CD14-positive monocyte (primary cell): Measurements from ENCODE around the gene STK11IP. TPM values are rescaled to one million over a fixed set of nuclear protein-coding genes. Genes with fewer than 3 reads are reported as not detected.
A peak's percentile ranks its signal among the peaks of the same experiment; 100 is the strongest.

Source experiments
- DNase-seq, 3 donors: peaks; one replicate each; pipeline ENCODE4 v3.0.0-alpha.2; 2011 to 2022
- H2AFZ ChIP-seq: 2 replicates; pipeline ENCODE4 v1.6.0; 2012; ENCODE audit warnings: mild to moderate bottlenecking, low read depth, low read length, inconsistent platforms; ENCODE audit not compliant: insufficient read depth, poor library complexity, severe bottlenecking
- H3K27ac ChIP-seq, 2 donors: 1 replicate in 1 of 2; 2 replicates in 1 of 2; pipeline ENCODE4 v1.5.1; 2012 to 2013; ENCODE audit warnings: low read length in 2 of 2, control low read depth in 1 of 2, inconsistent platforms in 1 of 2, low read depth in 1 of 2, mild to moderate bottlenecking in 1 of 2
- H3K27me3 ChIP-seq, 2 donors: one replicate each; pipeline versions ENCODE4 v1.6.0 to v1.6.1; 2011 to 2013; ENCODE audit warnings: low read length in 2 of 2; ENCODE audit not compliant: control insufficient read depth in 2 of 2, insufficient read depth in 2 of 2
- H3K36me3 ChIP-seq, 2 donors: replicated peaks in 1 of 2; 1 replicate in 1 of 2; 2 replicates in 1 of 2; pipeline versions ENCODE4 v1.5.1 to v1.6.1; 2012 to 2013; ENCODE audit warnings: low read length in 2 of 2, control low read depth in 1 of 2, inconsistent platforms in 1 of 2, mild to moderate bottlenecking in 1 of 2; ENCODE audit not compliant: insufficient read depth in 2 of 2, control insufficient read depth in 1 of 2
- H3K4me1 ChIP-seq, 2 donors: 1 replicate in 1 of 2; 2 replicates in 1 of 2; pipeline versions ENCODE4 v1.5.1 to v1.6.1; 2012 to 2013; ENCODE audit warnings: low read length in 2 of 2, control low read depth in 1 of 2, inconsistent platforms in 1 of 2, mild to moderate bottlenecking in 1 of 2, moderate library complexity in 1 of 2; ENCODE audit not compliant: insufficient read depth in 2 of 2, control insufficient read depth in 1 of 2
- H3K4me2 ChIP-seq: replicated peaks from 2 replicates; pipeline ENCODE3; 2012; ENCODE audit warnings: low read length, moderate library complexity, mild to moderate bottlenecking; ENCODE audit not compliant: poor library complexity, severe bottlenecking; ENCODE audit errors: extremely low read depth
- H3K4me3 ChIP-seq, 3 experiments: fragments of 200-600 bp in 1 of 3; sonication (generic) in 1 of 3; replicated peaks in 1 of 3; 1 replicate in 2 of 3; 2 replicates in 1 of 3; pipeline ENCODE4 v1.5.1; 2011 to 2013; ENCODE audit warnings: low read length in 3 of 3, mild to moderate bottlenecking in 3 of 3, control low read depth in 2 of 3, low read depth in 2 of 3, inconsistent platforms in 1 of 3, moderate library complexity in 1 of 3
- H3K79me2 ChIP-seq: 2 replicates; pipeline ENCODE4 v1.6.0; 2012; ENCODE audit warnings: mild to moderate bottlenecking, control low read depth, inconsistent platforms, low read length, moderate library complexity; ENCODE audit not compliant: insufficient read depth
- H3K9ac ChIP-seq: 2 replicates; pipeline ENCODE4 v1.6.0; 2017; ENCODE audit warnings: low read length, mild to moderate bottlenecking; ENCODE audit not compliant: insufficient read depth, poor library complexity, severe bottlenecking
- H3K9me3 ChIP-seq, 2 donors: replicated peaks in 1 of 2; 1 replicate in 1 of 2; 2 replicates in 1 of 2; pipeline versions ENCODE4 v1.5.1 to v1.6.1; 2012 to 2013; ENCODE audit warnings: low read length in 2 of 2, control low read depth in 1 of 2; ENCODE audit not compliant: control insufficient read depth in 1 of 2, insufficient read depth in 1 of 2
- H4K20me1 ChIP-seq: 2 replicates; pipeline ENCODE4 v1.6.0; 2012; ENCODE audit warnings: mild to moderate bottlenecking, low read length, control low read depth, moderate library complexity; ENCODE audit not compliant: insufficient read depth
- H3K27ac Mint-ChIP-seq, 7 donors: one replicate each; pipeline ENCODE4 v1.8.0; 2020; ENCODE audit warnings: mild to moderate bottlenecking in 7 of 7, mixed read lengths in 7 of 7, moderate library complexity in 6 of 7, inconsistent platforms in 2 of 7
- H3K27me3 Mint-ChIP-seq, 3 donors: one replicate each; pipeline ENCODE4 v1.8.0; 2021 to 2022; ENCODE audit warnings: low read depth in 3 of 3, mild to moderate bottlenecking in 3 of 3, mixed read lengths in 3 of 3, moderate library complexity in 3 of 3, inconsistent platforms in 1 of 3
- H3K36me3 Mint-ChIP-seq, 2 donors: one replicate each; pipeline ENCODE4 v1.8.0; 2020; ENCODE audit warnings: mixed read lengths in 2 of 2, inconsistent platforms in 1 of 2, mild to moderate bottlenecking in 1 of 2
- H3K4me1 Mint-ChIP-seq: one replicate; pipeline ENCODE4 v1.8.0; 2020; ENCODE audit warnings: mild to moderate bottlenecking, mixed read lengths
- H3K4me3 Mint-ChIP-seq, 2 donors: one replicate each; pipeline ENCODE4 v1.8.0; 2020; ENCODE audit warnings: mild to moderate bottlenecking in 2 of 2, mixed read lengths in 2 of 2, moderate library complexity in 1 of 2
- H3K9me3 Mint-ChIP-seq, 7 donors: one replicate each; pipeline ENCODE4 v1.8.0; 2020 to 2022; ENCODE audit warnings: mixed read lengths in 7 of 7, mild to moderate bottlenecking in 6 of 7, moderate library complexity in 6 of 7, inconsistent platforms in 2 of 7
- WGBS: methylation state at CpG from one replicate; pipeline ENCODE4 v1.1.5; 2013; ENCODE audit warnings: missing lambda C conversion rate; ENCODE audit not compliant: insufficient coverage; 5-methylcytosine and 5-hydroxymethylcytosine counted together
- intact Hi-C, 2 donors: fragments of 100-400 bp; cut with micrococcal nuclease; formaldehyde crosslinking; loops; one replicate each; pipeline versions ENCODE4 v1.15.0 to v1.15.1; 2023
- polyA plus RNA-seq, 3 donors: library from polyadenylated mRNA; depleted of rRNA in 1 of 3; unstranded in 2 of 3; stranded (reverse) in 1 of 3; fragments of 300-500 nt in 2 of 3; fragments of >200 nt in 1 of 3; fragmentation: Illumina TruSeq in 2 of 3; gene quantifications; 1 replicate in 2 of 3; 2 replicates in 1 of 3; pipeline ENCODE4 v1.2.3, GENCODE V29; 2012 to 2021
- TF ChIP-seq, protein P1 (sequence below): fragments of 200-600 bp; IDR thresholded peaks from one replicate; pipeline ENCODE4 v1.8.0; 2022; ENCODE audit warnings: antibody characterized with exemption, mild to moderate bottlenecking

The STK11IP gene
- polyA plus RNA-seq, 3 donors = 13.0 to 79.1 (median 15.7) TPM

GRCh38 chr2:219643788-219644398, 46.2 kb downstream of the STK11IP start:
- no peak for DNase-seq
- no peaks in the 10 kb centered on the region for H3K36me3 ChIP-seq
- H3K36me3 Mint-ChIP-seq = no peaks in the 10 kb centered on the region

DNA sequence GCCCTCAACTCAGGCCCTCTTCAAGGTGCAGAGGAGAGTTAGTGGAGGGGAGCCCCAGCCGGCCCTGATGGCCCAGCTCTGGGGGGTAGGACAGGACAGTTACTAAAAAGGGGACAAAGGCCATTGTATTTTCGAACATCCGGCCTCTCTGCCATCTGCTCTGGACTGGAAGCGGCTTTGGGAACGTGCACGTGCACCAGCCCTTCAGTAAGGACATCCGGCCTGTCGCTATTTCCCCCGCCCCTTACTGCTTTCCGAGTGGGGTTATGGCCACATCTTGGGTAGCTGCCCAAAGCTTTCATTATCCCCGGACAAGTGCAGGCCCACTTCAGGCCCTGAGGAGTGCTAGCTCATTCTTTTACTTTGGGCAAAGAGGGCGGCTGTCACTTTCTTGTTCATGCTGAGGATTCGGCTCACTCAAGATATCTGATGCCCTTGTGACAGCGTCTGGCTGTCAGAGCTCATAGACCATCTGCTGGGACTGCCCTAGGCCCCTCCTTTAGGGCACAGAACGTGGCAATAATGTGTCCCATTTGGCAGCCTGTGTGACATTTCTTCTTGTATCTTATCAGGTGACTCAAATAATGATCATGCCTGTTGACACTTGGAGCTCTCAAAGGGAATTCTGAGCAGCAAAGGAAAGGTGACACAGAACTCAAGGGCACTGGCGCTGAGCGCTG, 47.3 kb downstream of the STK11IP start:
- 94% methylated on average over 17 of the region's 17 CpGs for WGBS

More at GRCh38 chr2:219643788-219644398, 46.2 kb downstream of the STK11IP start:
- Histone ChIP-seq H3K9ac (no peak overlapping the region), H3K4me1 (peaks cover 6 to 9% of the 10 kb centered on the region in 2 donors), H3K27me3 (peaks cover 0 to 2% of the 10 kb centered on the region in 2 donors), H3K79me2 (no peaks in the 10 kb centered on the region), H4K20me1 (no peaks in the 10 kb centered on the region), H3K27ac (no peak overlapping the region), H2AFZ (no peak overlapping the region), H3K4me2 (no peak overlapping the region), H3K9me3 (no peaks in the 10 kb centered on the region), H3K4me3 (no peak overlapping the region)
- H3K27ac Mint-ChIP-seq = no peak overlapping the region
- H3K4me3 Mint-ChIP-seq = no peak overlapping the region
- peaks cover 0 to 1% (median 0%) of the 10 kb centered on the region in 7 donors for H3K9me3 Mint-ChIP-seq
- H3K27me3 Mint-ChIP-seq = peaks cover 12 to 20% (median 12%) of the 10 kb centered on the region in 3 donors
- WGBS = 91% methylated on average over 7 of the region's 14 CpGs
- peaks cover 9% of the 10 kb centered on the region for H3K4me1 Mint-ChIP-seq
- intact Hi-C loops = loop anchor here (2.0 kb wide), 2 partner anchors 101 to 103 kb away; partner anchors contain the start of gene CHPF (in 1 of the 2)
- TF ChIP-seq, protein P1, sequence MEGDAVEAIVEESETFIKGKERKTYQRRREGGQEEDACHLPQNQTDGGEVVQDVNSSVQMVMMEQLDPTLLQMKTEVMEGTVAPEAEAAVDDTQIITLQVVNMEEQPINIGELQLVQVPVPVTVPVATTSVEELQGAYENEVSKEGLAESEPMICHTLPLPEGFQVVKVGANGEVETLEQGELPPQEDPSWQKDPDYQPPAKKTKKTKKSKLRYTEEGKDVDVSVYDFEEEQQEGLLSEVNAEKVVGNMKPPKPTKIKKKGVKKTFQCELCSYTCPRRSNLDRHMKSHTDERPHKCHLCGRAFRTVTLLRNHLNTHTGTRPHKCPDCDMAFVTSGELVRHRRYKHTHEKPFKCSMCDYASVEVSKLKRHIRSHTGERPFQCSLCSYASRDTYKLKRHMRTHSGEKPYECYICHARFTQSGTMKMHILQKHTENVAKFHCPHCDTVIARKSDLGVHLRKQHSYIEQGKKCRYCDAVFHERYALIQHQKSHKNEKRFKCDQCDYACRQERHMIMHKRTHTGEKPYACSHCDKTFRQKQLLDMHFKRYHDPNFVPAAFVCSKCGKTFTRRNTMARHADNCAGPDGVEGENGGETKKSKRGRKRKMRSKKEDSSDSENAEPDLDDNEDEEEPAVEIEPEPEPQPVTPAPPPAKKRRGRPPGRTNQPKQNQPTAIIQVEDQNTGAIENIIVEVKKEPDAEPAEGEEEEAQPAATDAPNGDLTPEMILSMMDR = no peak

More for the DNA sequence above, 47.3 kb downstream of the STK11IP start:
- peaks cover 12 to 19% (median 13%) of the 10 kb centered on the region in 3 donors for H3K27me3 Mint-ChIP-seq
- Histone ChIP-seq H3K27me3 (peaks cover 0 to 2% of the 10 kb centered on the region in 2 donors), H4K20me1 (no peaks in the 10 kb centered on the region), H3K9ac (no peak overlapping the region), H3K36me3 (no peaks in the 10 kb centered on the region), H3K4me1 (peaks cover 6% of the 10 kb centered on the region in 2 donors), H2AFZ (no peak overlapping the region), H3K79me2 (no peaks in the 10 kb centered on the region), H3K9me3 (no peaks in the 10 kb centered on the region), H3K27ac (no peak overlapping the region), H3K4me3 (no peak overlapping the region), H3K4me2 (no peak overlapping the region)
- peaks cover 9% of the 10 kb centered on the region for H3K4me1 Mint-ChIP-seq
- H3K9me3 Mint-ChIP-seq = no peaks in the 10 kb centered on the region
- intact Hi-C loops = no loop called here
- H3K4me3 Mint-ChIP-seq = no peak overlapping the region
- TF ChIP-seq, protein P1 = no peak
- no peaks in the 10 kb centered on the region for H3K36me3 Mint-ChIP-seq
- DNase-seq = no peak
- peak overlapping the region in 1 of 7 donors; percentile 30 for H3K27ac Mint-ChIP-seq
